Endothelial cell of umbilical vein (primary cell): ENCODE data around the gene LIMK2.

Source experiments
- EZH2 ChIP-seq: IDR thresholded peaks from 2 replicates; pipeline ENCODE4 v1.6.1; 2012; ENCODE audit warnings: borderline replicate concordance, low read depth, mild to moderate bottlenecking, moderate library complexity, low read length, inconsistent platforms; ENCODE audit not compliant: severe bottlenecking
- POLR2A ChIP-seq: IDR thresholded peaks from 2 replicates; pipeline ENCODE4 v1.6.1; 2012; ENCODE audit warnings: low read depth, mild to moderate bottlenecking, control low read depth, low read length

GRCh38 chr22:31284281-31285155, 72.4 kb downstream of the LIMK2 start:
- TF ChIP-seq EZH2: no peak
- no peak for TF ChIP-seq POLR2A
